K562 (cell line): Measurements from ENCODE around the gene TMEM187. TPM values are rescaled to one million over a fixed set of nuclear protein-coding genes. Genes with fewer than 3 reads are reported as not detected.

ENCODE experiments used
- ATAC-seq: fragments of 200-7000 bp; cut with Tn5 transposase; 3 replicates; pipeline ENCODE4 v1.9.1; 2020; ENCODE audit warnings: moderate library complexity
- BruUV-seq: library from RNA; stranded (reverse); fragments of 400-500 nt; replicated peaks from 2 replicates; lab custom pipeline; 2021; lab: Mats Ljungman, UMichigan
- CTCF ChIA-PET: fragments of 300-600 bp; formaldehyde crosslinking; extraction: SDS; loops from one replicate; lab custom pipeline; 2021; ENCODE audit warnings: low intra/inter-chr PET ratio; lab: Yijun Ruan, JAX
- POLR2A ChIA-PET: fragments of 300-600, 350-650 bp; sonication (Branson Sonifier 250); formaldehyde crosslinking; extraction: SDS; loops from one replicate; lab custom pipeline; 2021; ENCODE audit warnings: antibody characterized with exemption, inconsistent platforms; lab: Yijun Ruan, JAX
- DNase-seq, 4 experiments: peaks; one replicate each; pipeline versions ENCODE4 v3.0.0 to v3.0.0-alpha.2; 2011 to 2018; ENCODE audit warnings: low spot score in 3 of 4, mixed read lengths in 3 of 4; ENCODE audit errors: extremely low read depth in 1 of 4
- FAIRE-seq: peaks from 2 replicates; lab custom pipeline; 2011; peaks lifted over from hg19 to GRCh38; lab: Jason Lieb, UNC
- H2AFZ ChIP-seq: 2 replicates; pipeline ENCODE4 v1.6.0; 2011; ENCODE audit warnings: low read depth, low read length, control low read depth, inconsistent platforms
- H3K27ac ChIP-seq: fragments of 200-600 bp; 3 replicates; pipeline ENCODE4 v1.8.0; 2011; ENCODE audit warnings: low read depth, mild to moderate bottlenecking, control low read depth, inconsistent platforms, low read length, moderate library complexity, mixed read lengths; ENCODE audit errors: extremely low read depth
- H3K27me3 ChIP-seq, 2 experiments: fragments of 300-600 bp in 1 of 2; 2 replicates in 1 of 2; 3 replicates in 1 of 2; pipeline versions ENCODE4 v1.6.0 to v1.8.0; 2011; ENCODE audit warnings: inconsistent platforms in 2 of 2, low read length in 2 of 2, mild to moderate bottlenecking in 1 of 2, mixed read lengths in 1 of 2, moderate library complexity in 1 of 2; ENCODE audit not compliant: control insufficient read depth in 2 of 2, insufficient read depth in 2 of 2
- H3K36me3 ChIP-seq: fragments of 300-600 bp; 3 replicates; pipeline ENCODE4 v1.8.0; 2011; ENCODE audit warnings: mild to moderate bottlenecking, low read length, inconsistent platforms; ENCODE audit not compliant: control insufficient read depth, insufficient read depth
- H3K4me1 ChIP-seq, 2 experiments: fragments of 200-600 bp in 1 of 2; replicated peaks in 1 of 2; 2 replicates in 1 of 2; 3 replicates in 1 of 2; pipeline versions ENCODE4 v1.5.1 to v1.8.0; 2011; ENCODE audit warnings: inconsistent platforms in 2 of 2, low read length in 2 of 2, mild to moderate bottlenecking in 1 of 2, mixed read lengths in 1 of 2, moderate library complexity in 1 of 2; ENCODE audit not compliant: control insufficient read depth in 2 of 2, insufficient read depth in 2 of 2
- H3K4me2 ChIP-seq: 2 replicates; pipeline ENCODE4 v1.6.1; 2011; ENCODE audit warnings: low read length, control low read depth, inconsistent platforms, mixed read lengths; ENCODE audit not compliant: insufficient read depth
- H3K4me3 ChIP-seq: fragments of 200-600 bp; sonication (generic), shearing (Covaris generic); 2 replicates; pipeline ENCODE4 v1.5.1; 2016; ENCODE audit warnings: control low read depth, inconsistent platforms
- H3K79me2 ChIP-seq: fragments of 200-600 bp; 3 replicates; pipeline ENCODE4 v1.8.0; 2011; ENCODE audit warnings: low read length, inconsistent platforms; ENCODE audit not compliant: control insufficient read depth, insufficient read depth
- H3K9ac ChIP-seq, 2 experiments: 2 replicates each; pipeline versions ENCODE4 v1.6.0 to v1.6.1; 2011; ENCODE audit warnings: low read depth in 2 of 2, low read length in 2 of 2, control low read depth in 1 of 2, inconsistent platforms in 1 of 2, mild to moderate bottlenecking in 1 of 2, mixed read lengths in 1 of 2; ENCODE audit not compliant: insufficient read depth in 1 of 2
- H3K9me1 ChIP-seq: one replicate; pipeline ENCODE4 v1.6.0; 2011; ENCODE audit warnings: inconsistent platforms, mild to moderate bottlenecking, low read length, moderate library complexity; ENCODE audit not compliant: control insufficient read depth, insufficient read depth
- H3K9me3 ChIP-seq: replicated peaks from 2 replicates; pipeline ENCODE4 v1.5.1; 2011; ENCODE audit warnings: low read depth, low read length, inconsistent platforms; ENCODE audit not compliant: control insufficient read depth, insufficient read depth
- H4K20me1 ChIP-seq: replicated peaks from 2 replicates; pipeline ENCODE4 v1.6.1; 2011; ENCODE audit warnings: low read length, inconsistent platforms, mixed read lengths; ENCODE audit not compliant: control insufficient read depth, insufficient read depth
- CBFB ChIP-seq: sonication (generic); formaldehyde crosslinking; IDR thresholded peaks from 2 replicates; pipeline ENCODE4 v1.4.0; 2020; ENCODE audit warnings: mild to moderate bottlenecking, missing genetic modification reagents
- CBX5 ChIP-seq: IDR thresholded peaks from 2 replicates; pipeline ENCODE4 v1.6.1; 2014; ENCODE audit warnings: low read depth, borderline replicate concordance
- ERF ChIP-seq: fragments of 450-650 bp; formaldehyde crosslinking; IDR thresholded peaks from 2 replicates; pipeline ENCODE4 v1.4.0; 2020; ENCODE audit warnings: mild to moderate bottlenecking, mixed read lengths
- SPI1 ChIP-seq: IDR thresholded peaks from 2 replicates; pipeline ENCODE4 v1.6.1; 2011; ENCODE audit warnings: low read depth, low read length, control low read depth, borderline replicate concordance
- WGBS: fragments of 100-300 bp; shearing (Covaris generic); methylation state at CpG from one replicate; pipeline ENCODE4 v1.1.6; 2016; ENCODE audit warnings: low coverage, mixed read lengths; ENCODE audit not compliant: insufficient coverage; ENCODE audit errors: missing lambda C conversion rate; 5-methylcytosine and 5-hydroxymethylcytosine counted together
- in situ Hi-C: fragments of 300-500 bp; cut with MboI; formaldehyde crosslinking; loops from 4 replicates; pipeline ENCODE4 v1.15.0; 2018; ENCODE audit warnings: inconsistent platforms, mixed read lengths
- intact Hi-C: fragments of 100-400 bp; cut with micrococcal nuclease; formaldehyde crosslinking; loops from 2 replicates; pipeline ENCODE4 v1.14.2; 2022
- polyA plus RNA-seq, 8 experiments: library from polyadenylated mRNA; depleted of rRNA in 4 of 8; stranded (reverse) in 5 of 8; unstranded in 3 of 8; fragments of >200 nt; fragmentation: Nextera tagmentation in 2 of 8; fragmentation: Illumina TruSeq in 1 of 8; extraction: Ambion mirVana in 2 of 8; extraction: Trizol in 1 of 8; gene quantifications; 2 replicates each; pipeline versions ENCODE4 v1.2.1 to v1.2.3, GENCODE V29; 2011 to 2014; ENCODE audit warnings: inconsistent platforms in 1 of 8, missing spikeins in 1 of 8
- total RNA-seq, 7 experiments: library from RNA; depleted of rRNA in 6 of 7; stranded (reverse); fragments of >200 nt in 6 of 7; fragmentation: Illumina TruSeq in 2 of 7; extraction: Trizol in 2 of 7; gene quantifications; 2 replicates each; pipeline versions ENCODE4 v1.2.1 to v1.2.3, GENCODE V29; 2011 to 2021; ENCODE audit warnings: low replicate concordance in 1 of 7
- TF ChIP-seq, protein P1 (sequence below), 2 experiments: IDR thresholded peaks; 2 replicates each; pipeline ENCODE4 v1.6.1; 2012; ENCODE audit warnings: improper control_type of control experiment in 2 of 2, low read depth in 2 of 2, low read length in 2 of 2, borderline replicate concordance in 1 of 2
- TF ChIP-seq, protein P2 (sequence below): sonication (generic); formaldehyde crosslinking; IDR thresholded peaks from 2 replicates; pipeline ENCODE4 v1.8.0; 2022; ENCODE audit warnings: missing genetic modification reagents, mild to moderate bottlenecking, moderate library complexity, borderline replicate concordance

TMEM187 gene
- total and polyA plus RNA-seq, 9 of the 15 experiments (the other 6 are each of a cell fraction or from before 2014, with no cell fraction given): 0.13 to 6.4 (median 1.6) TPM

DNA sequence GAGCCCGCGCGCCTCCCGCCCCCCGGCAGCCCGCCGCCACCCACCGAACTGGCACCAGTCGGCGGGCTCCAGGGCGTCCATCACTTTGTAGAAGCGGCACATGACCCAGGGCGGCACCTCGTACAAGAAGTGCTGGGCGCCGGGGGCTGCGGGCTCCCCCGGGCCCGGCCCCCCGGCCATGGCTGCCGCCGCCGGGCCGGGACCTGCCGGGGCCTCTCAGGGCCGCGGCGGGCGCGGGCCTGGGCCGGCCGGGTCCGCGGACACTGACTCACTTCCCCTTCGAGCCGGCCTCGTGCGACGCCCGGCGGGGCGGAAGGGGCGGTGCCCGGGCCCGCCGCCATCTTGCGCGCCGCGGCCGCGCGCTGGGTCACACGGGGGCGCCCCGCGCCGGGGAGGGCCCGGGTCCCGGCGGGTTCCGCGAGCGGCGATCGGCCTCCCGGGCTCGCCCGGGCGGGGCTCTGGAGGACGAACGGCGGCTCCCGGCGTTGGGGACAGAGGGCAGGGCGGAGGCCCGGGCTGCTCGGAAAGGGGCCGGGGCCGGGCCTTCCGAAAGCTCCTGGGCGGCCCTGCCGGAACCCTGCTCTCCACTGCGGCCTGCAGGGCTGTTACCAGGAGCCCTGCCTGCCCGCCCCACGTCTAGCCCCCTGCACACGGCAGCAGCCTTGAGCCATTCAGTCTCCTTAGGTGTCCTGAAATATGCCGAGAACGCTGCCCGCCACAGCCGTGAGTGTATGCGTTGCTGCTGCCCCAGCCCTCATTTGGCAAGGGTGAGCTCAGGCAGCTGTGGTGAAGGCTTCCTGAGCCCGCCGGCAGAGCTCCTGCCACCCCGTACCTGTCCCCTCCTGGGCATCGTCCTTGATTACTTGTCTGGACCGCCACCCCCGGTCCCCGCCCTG, 47.3 kb downstream of the TMEM187 start, which contains the start of gene IRAK1 (continued):
- TF ChIP-seq, protein P1, sequence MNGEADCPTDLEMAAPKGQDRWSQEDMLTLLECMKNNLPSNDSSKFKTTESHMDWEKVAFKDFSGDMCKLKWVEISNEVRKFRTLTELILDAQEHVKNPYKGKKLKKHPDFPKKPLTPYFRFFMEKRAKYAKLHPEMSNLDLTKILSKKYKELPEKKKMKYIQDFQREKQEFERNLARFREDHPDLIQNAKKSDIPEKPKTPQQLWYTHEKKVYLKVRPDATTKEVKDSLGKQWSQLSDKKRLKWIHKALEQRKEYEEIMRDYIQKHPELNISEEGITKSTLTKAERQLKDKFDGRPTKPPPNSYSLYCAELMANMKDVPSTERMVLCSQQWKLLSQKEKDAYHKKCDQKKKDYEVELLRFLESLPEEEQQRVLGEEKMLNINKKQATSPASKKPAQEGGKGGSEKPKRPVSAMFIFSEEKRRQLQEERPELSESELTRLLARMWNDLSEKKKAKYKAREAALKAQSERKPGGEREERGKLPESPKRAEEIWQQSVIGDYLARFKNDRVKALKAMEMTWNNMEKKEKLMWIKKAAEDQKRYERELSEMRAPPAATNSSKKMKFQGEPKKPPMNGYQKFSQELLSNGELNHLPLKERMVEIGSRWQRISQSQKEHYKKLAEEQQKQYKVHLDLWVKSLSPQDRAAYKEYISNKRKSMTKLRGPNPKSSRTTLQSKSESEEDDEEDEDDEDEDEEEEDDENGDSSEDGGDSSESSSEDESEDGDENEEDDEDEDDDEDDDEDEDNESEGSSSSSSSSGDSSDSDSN (IDR thresholded peaks at IDR 0.05; ENCODE audit: borderline replicate concordance in 1 of 2, low read depth in 2 of 2, low read length in 2 of 2): peak in 1 of 2 experiments; percentile 31; a peak in 2 of 4 replicates
- TF ChIP-seq ERF (CRISPR knock-in tag): 0 out of 2 replicates have a peak, but pooled peaks have one; percentile 53

DNA sequence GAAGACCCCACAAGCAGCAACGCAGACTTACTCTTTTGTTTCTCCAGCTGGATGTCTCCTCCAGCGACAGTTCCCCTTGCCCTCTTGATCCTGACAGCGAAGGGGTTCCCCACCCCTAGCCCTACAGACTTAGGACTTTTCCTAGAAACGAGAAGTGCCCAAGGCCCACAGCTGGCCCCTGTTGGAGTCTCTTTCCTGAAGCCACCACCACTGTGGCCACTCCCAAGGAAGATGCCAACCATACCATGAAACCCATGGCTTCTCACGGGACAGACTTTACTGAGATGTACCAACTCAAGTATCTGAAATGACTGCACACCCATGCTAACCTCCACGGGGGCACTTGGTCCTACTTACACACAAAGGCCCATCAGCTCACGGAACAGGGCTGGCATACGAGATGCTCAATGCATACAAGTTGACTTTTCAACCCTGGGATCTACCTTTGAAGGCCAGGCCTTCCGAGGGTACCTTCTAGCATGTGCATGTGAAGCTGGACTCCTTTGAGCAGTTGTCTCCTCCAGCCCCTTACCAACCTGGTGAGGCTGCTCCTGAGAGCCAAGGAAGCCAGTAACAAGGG, 48.1 kb downstream of the TMEM187 start:
- H3K9me1 ChIP-seq: no peaks in the 10 kb centered on the region
- H3K27me3 ChIP-seq: no peaks in the 10 kb centered on the region
- no peaks in the 10 kb centered on the region for H4K20me1 ChIP-seq
- DNase-seq (peak in 1 of 4 experiments; percentile 25), FAIRE-seq (peak; percentile 71), ATAC-seq (no peak; the same call in 2 of the 3 replicates)
- H3K36me3 ChIP-seq: peaks cover 39% of the 10 kb centered on the region
- H2AFZ ChIP-seq: peak overlapping the region; percentile 15; the same call in 1 of the 2 replicates
- peaks cover 21 to 80% of the 10 kb centered on the region in 2 experiments for H3K4me1 ChIP-seq
- POLR2A ChIA-PET: interaction anchor here (0.6 to 2.1 kb wide), 10 partner anchors 9 to 1084 kb away, joined by 3 to 11 read pairs (median 3); no protein-coding TSS in a partner anchor
- peak overlapping the region; percentile 81 for H3K4me3 ChIP-seq
- TF ChIP-seq, protein P2, sequence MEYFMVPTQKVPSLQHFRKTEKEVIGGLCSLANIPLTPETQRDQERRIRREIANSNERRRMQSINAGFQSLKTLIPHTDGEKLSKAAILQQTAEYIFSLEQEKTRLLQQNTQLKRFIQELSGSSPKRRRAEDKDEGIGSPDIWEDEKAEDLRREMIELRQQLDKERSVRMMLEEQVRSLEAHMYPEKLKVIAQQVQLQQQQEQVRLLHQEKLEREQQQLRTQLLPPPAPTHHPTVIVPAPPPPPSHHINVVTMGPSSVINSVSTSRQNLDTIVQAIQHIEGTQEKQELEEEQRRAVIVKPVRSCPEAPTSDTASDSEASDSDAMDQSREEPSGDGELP: 0 out of 2 replicates have a peak, but pooled peaks have one; percentile 2
- TF ChIP-seq CBX5 (no peak), SPI1 (peak; percentile 62; the same call in 1 of the 2 replicates), CBFB (CRISPR knock-in tag) (0 out of 2 replicates have a peak, but pooled peaks have one; percentile 4)
- peak overlapping the region; percentile 76 for H3K4me2 ChIP-seq
- H3K9me3 ChIP-seq: no peaks in the 10 kb centered on the region
- peak overlapping the region; percentile 95 to 99 for H3K9ac ChIP-seq
- H3K79me2 ChIP-seq: peaks cover 59% of the 10 kb centered on the region
- CTCF ChIA-PET: interaction anchor here (1.0 kb wide), 1 partner anchor 74 kb away, joined by 6 read pairs; no protein-coding TSS in a partner anchor
- TSS peak; percentile 84 for BruUV-seq
- H3K27ac ChIP-seq: peak overlapping the region; percentile 92
- in situ Hi-C loops (no loop called here), intact Hi-C loops (loop anchor here (2.0 to 5.0 kb wide), 2 partner anchors 50 to 72 kb away; partner anchors contain the start of gene HCFC1)
- 28% methylated on average over 9 of the region's 9 CpGs for WGBS
